GM13977 (cell line): ENCODE measurements around the gene ZFYVE19.

Experiments used
- DNase-seq: peaks from one replicate; pipeline ENCODE4 v3.0.0; 2012; ENCODE audit warnings: low spot score
- CTCF ChIP-seq: IDR thresholded peaks from 2 replicates; pipeline ENCODE4 v1.5.1; 2012; ENCODE audit warnings: mild to moderate bottlenecking, control low read depth; ENCODE audit not compliant: insufficient read depth; ENCODE audit errors: extremely low read depth, missing control alignments
- in situ Hi-C: fragments of 300-500 bp; cut with MboI; formaldehyde crosslinking; loops from one replicate; pipeline ENCODE4 v1.12.0; 2022; ENCODE audit warnings: low sequenced_read_pairs, low pct_unique_long_range_greater_than_20kb, mixed read lengths, inconsistent platforms; ENCODE audit not compliant: unreplicated experiment

Gene ZFYVE19

GRCh38 chr15:40852529-40852928 lies 45.6 kb downstream of the ZFYVE19 start:
- in situ Hi-C loops, result no loop called here
- TF ChIP-seq CTCF, result no peak
- no peak for DNase-seq

GRCh38 chr15:40853241-40853890 lies 46.5 kb downstream of the ZFYVE19 start:
- in situ Hi-C loops, result no loop called here
- no peak for TF ChIP-seq CTCF
- DNase-seq, result no peak

- no peak for TF ChIP-seq CTCF
- no peak for DNase-seq
- in situ Hi-C loops, result no loop called here
Observed at GRCh38 chr15:40854161-40854560, 47.3 kb downstream of the ZFYVE19 start.

- no peak for TF ChIP-seq CTCF
- in situ Hi-C loops, result loop anchor here (5.0 kb wide), 1 partner anchor 37 kb away; the partner anchor contains the start of gene VPS18
- no peak for DNase-seq
Observed at GRCh38 chr15:40855706-40856234, 48.9 kb downstream of the ZFYVE19 start.

GRCh38 chr15:40856746-40857145 lies 49.9 kb downstream of the ZFYVE19 start:
- in situ Hi-C loops, result loop anchor here (5.0 kb wide), 1 partner anchor 36 kb away; the partner anchor contains the start of gene VPS18
- no peak for TF ChIP-seq CTCF

GRCh38 chr15:40857601-40858341 lies 50.9 kb downstream of the ZFYVE19 start:
- TF ChIP-seq CTCF, result peak; percentile 96
- in situ Hi-C loops, result loop anchor here (5.0 kb wide), 1 partner anchor 35 kb away; the partner anchor contains the start of gene VPS18
- DNase-seq, result peak; percentile 87

More at GRCh38 chr15:40856746-40857145, 49.9 kb downstream of the ZFYVE19 start:
- no peak for DNase-seq
